Loucy (cell line): ENCODE results near the gene RDH8.
"Not testable (repeated sequence)": the region's sequence is repeated elsewhere in the genome, so short reads cannot be mapped to it uniquely, and the experiment has no call there.

Source experiments
- H2AFZ ChIP-seq: fragments of 200-600 bp; sonication (generic); 2 replicates; pipeline ENCODE4 v1.6.0; 2016; ENCODE audit warnings: antibody characterized with exemption, mild to moderate bottlenecking, low read length, moderate library complexity
- H3F3A ChIP-seq: fragments of 200-600 bp; 2 replicates; pipeline ENCODE4 v1.6.0; 2016; ENCODE audit warnings: antibody characterized with exemption, low read depth, mild to moderate bottlenecking
- H3K27me3 ChIP-seq: fragments of 200-600 bp; sonication (generic); 2 replicates; pipeline ENCODE4 v1.6.1; 2014; ENCODE audit warnings: low read length, mild to moderate bottlenecking; ENCODE audit not compliant: insufficient read depth, poor library complexity, severe bottlenecking
- H3K36me3 ChIP-seq: fragments of 200-600 bp; sonication (generic); 2 replicates; pipeline ENCODE4 v1.6.1; 2016; ENCODE audit warnings: low read length; ENCODE audit not compliant: insufficient read depth
- H3K4me1 ChIP-seq: fragments of 200-600 bp; sonication (generic); 2 replicates; pipeline ENCODE4 v1.5.1; 2014; ENCODE audit warnings: low read length, mild to moderate bottlenecking; ENCODE audit not compliant: insufficient read depth, poor library complexity, severe bottlenecking
- H3K4me2 ChIP-seq: fragments of 200-600 bp; sonication (generic); 2 replicates; pipeline ENCODE4 v1.6.0; 2014; ENCODE audit warnings: antibody characterized with exemption, low read length, low read depth, mild to moderate bottlenecking; ENCODE audit not compliant: poor library complexity, severe bottlenecking
- H3K4me3 ChIP-seq: fragments of 200-600 bp; sonication (generic); 2 replicates; pipeline ENCODE4 v1.5.1; 2014; ENCODE audit warnings: low read length, mild to moderate bottlenecking, mixed read lengths; ENCODE audit not compliant: poor library complexity, severe bottlenecking
- H3K79me2 ChIP-seq: fragments of 200-600 bp; sonication (generic); 2 replicates; pipeline ENCODE4 v1.6.1; 2014; ENCODE audit warnings: low read length; ENCODE audit not compliant: insufficient read depth
- H3K9ac ChIP-seq: fragments of 200-600 bp; sonication (generic); 2 replicates; pipeline ENCODE4 v1.6.0; 2014; ENCODE audit warnings: mild to moderate bottlenecking, low read depth, low read length, moderate library complexity; ENCODE audit not compliant: poor library complexity, severe bottlenecking
- H3K9me2 ChIP-seq: fragments of 200-600 bp; sonication (generic); replicated peaks from 2 replicates; pipeline ENCODE4 v1.6.1; 2016; ENCODE audit warnings: low read depth, low read length, mixed read lengths
- H3K9me3 ChIP-seq: fragments of 200-600 bp; sonication (generic); 2 replicates; pipeline ENCODE4 v1.6.1; 2014; ENCODE audit warnings: mild to moderate bottlenecking, antibody characterized with exemption, low read length, low read depth; ENCODE audit not compliant: insufficient read depth
- H4K20me1 ChIP-seq: fragments of 200-600 bp; sonication (generic); 2 replicates; pipeline ENCODE4 v1.6.0; 2014; ENCODE audit warnings: antibody characterized with exemption, low read length, mild to moderate bottlenecking; ENCODE audit not compliant: insufficient read depth, poor library complexity, severe bottlenecking
- EZH2phosphoT487 ChIP-seq: fragments of 200-600 bp; IDR thresholded peaks from 2 replicates; pipeline ENCODE4 v1.6.1; 2018; ENCODE audit warnings: antibody characterized with exemption, mild to moderate bottlenecking, moderate library complexity, borderline replicate concordance
- TF ChIP-seq, protein P1 (sequence below): fragments of 200-600 bp; sonication (generic); conservative IDR thresholded peaks from 2 replicates; pipeline ENCODE4 v1.5.1; 2014; ENCODE audit warnings: mild to moderate bottlenecking, antibody characterized with exemption, low read length

RDH8 gene

DNA sequence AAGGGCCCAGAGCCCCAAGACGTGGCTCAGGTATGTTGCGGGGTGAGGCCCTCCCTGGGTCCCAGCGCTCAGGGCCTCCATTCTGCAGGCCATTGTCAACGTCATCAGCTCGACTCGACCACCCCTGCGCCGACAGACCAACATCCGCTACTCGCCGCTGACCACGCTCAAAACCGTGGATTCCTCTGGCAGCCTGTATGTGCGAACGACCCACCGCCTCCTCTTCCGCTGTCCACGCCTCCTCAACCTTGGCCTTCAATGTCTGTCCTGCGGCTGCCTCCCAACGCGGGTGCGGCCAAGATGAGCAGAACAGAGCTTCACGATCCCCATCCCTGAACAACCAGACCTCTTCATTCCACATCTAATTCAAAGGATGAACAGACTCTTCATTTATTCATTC, 8.2 kb downstream of the RDH8 start:
- Histone ChIP-seq H3F3A (no peaks in the 10 kb centered on the region), H4K20me1 (no peaks in the 10 kb centered on the region), H3K9me2 (no peaks in the 10 kb centered on the region), H3K4me1 (no peaks in the 10 kb centered on the region), H3K36me3 (no peaks in the 10 kb centered on the region), H3K27me3 (no peaks in the 10 kb centered on the region), H2AFZ (no peak overlapping the region), H3K9ac (no peak overlapping the region), H3K4me2 (no peak overlapping the region), H3K79me2 (no peaks in the 10 kb centered on the region), H3K9me3 (no peaks in the 10 kb centered on the region), H3K4me3 (no peak overlapping the region)
- no peak for TF ChIP-seq EZH2phosphoT487
- TF ChIP-seq, protein P1, sequence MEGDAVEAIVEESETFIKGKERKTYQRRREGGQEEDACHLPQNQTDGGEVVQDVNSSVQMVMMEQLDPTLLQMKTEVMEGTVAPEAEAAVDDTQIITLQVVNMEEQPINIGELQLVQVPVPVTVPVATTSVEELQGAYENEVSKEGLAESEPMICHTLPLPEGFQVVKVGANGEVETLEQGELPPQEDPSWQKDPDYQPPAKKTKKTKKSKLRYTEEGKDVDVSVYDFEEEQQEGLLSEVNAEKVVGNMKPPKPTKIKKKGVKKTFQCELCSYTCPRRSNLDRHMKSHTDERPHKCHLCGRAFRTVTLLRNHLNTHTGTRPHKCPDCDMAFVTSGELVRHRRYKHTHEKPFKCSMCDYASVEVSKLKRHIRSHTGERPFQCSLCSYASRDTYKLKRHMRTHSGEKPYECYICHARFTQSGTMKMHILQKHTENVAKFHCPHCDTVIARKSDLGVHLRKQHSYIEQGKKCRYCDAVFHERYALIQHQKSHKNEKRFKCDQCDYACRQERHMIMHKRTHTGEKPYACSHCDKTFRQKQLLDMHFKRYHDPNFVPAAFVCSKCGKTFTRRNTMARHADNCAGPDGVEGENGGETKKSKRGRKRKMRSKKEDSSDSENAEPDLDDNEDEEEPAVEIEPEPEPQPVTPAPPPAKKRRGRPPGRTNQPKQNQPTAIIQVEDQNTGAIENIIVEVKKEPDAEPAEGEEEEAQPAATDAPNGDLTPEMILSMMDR = no peak

DNA sequence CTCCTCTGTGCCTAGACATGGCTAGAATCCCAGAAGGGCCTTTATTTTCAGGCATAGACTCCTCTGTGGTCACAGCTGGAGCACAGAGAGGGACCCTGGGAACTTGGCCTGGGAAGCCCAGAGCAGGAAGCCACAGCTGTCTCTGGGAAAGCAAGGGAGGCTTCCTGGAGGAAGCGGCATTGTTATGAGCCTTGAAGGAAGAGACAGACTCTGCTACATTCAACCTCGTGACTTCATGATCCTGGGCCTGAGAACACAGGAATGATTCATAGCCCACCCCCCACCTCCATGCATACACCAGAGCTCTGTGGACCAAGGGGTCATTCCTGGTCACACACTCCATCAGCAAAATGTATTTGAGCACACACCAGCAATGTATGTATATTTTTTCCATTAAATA, 8.6 kb downstream of the RDH8 start:
- Histone ChIP-seq H3K9ac (no peak overlapping the region), H3K4me1 (no peaks in the 10 kb centered on the region), H4K20me1 (no peaks in the 10 kb centered on the region), H3K36me3 (no peaks in the 10 kb centered on the region), H3K4me3 (no peak overlapping the region), H2AFZ (no peak overlapping the region), H3K9me3 (no peaks in the 10 kb centered on the region), H3K4me2 (no peak overlapping the region), H3K27me3 (no peaks in the 10 kb centered on the region), H3K9me2 (no peaks in the 10 kb centered on the region), H3F3A (no peaks in the 10 kb centered on the region), H3K79me2 (no peaks in the 10 kb centered on the region)
- TF ChIP-seq EZH2phosphoT487 = no peak
- TF ChIP-seq, protein P1 = no peak

DNA sequence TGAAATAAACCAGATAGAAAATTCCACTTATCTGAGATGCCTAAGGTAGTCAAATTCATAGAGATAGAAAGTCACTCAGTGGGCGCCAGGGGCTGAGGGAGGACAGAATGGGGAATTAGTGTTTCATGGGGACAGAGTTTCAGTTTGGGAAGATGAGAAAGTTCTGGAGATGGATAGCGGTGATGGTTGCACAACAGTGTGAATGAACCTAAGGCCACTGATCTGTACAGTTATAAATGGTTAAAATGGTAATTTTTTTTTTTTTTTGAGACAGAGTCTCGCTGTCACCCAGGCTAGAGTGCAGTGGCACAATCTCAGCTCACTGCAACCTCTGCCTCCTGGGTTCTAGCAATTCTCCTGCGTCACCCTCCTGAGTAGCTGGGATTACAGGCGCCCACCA, 9.8 kb downstream of the RDH8 start:
- not testable (repeated sequence) for H3K4me3 ChIP-seq, H2AFZ ChIP-seq, H3K27me3 ChIP-seq, H4K20me1 ChIP-seq, H3K4me1 ChIP-seq, H3K36me3 ChIP-seq, H3K9me3 ChIP-seq, H3K9ac ChIP-seq, H3K79me2 ChIP-seq, H3F3A ChIP-seq, H3K4me2 ChIP-seq, H3K9me2 ChIP-seq

DNA sequence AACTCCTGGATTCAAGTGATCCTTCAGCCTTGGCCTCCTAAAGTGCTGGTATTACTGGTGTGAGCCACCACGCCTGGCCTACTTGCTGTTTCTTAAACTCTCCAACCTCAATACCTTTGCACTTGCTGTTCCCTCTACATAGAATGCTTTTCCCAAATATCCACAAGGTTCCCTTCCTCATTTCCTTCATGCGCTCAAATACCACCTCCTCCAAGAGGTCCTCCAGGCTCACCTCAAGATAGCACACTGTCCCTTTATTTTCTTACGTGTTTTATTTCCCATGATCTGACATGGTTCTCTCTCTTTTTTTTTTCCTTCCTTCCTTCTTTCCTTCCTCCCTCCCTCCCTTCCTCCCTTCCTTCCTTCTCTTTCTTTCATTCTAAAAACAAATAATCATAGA, 13.5 kb downstream of the RDH8 start:
- TF ChIP-seq, protein P1 = no peak
- no peak for TF ChIP-seq EZH2phosphoT487
- no peaks in the 10 kb centered on the region for H4K20me1 ChIP-seq
- H3K9me2 ChIP-seq = no peaks in the 10 kb centered on the region
- no peaks in the 10 kb centered on the region for H3K36me3 ChIP-seq
- no peaks in the 10 kb centered on the region for H3K79me2 ChIP-seq
- H3K27me3 ChIP-seq = no peaks in the 10 kb centered on the region
- H3K9me3 ChIP-seq = no peaks in the 10 kb centered on the region
- no peaks in the 10 kb centered on the region for H3K4me1 ChIP-seq
- no peak overlapping the region for H3K9ac ChIP-seq
- H3K4me3 ChIP-seq = no peak overlapping the region
- no peak overlapping the region for H3K4me2 ChIP-seq
- no peak overlapping the region for H2AFZ ChIP-seq
- no peaks in the 10 kb centered on the region for H3F3A ChIP-seq
